Suprapubic skin (tissue), 4 donors: Measurements from ENCODE around the gene PFKFB4. TPM values are rescaled to one million over a fixed set of nuclear protein-coding genes. Genes with fewer than 3 reads are reported as not detected.

ENCODE experiments used
- DNase-seq, 2 donors: peaks; one replicate each; pipeline ENCODE4 v3.0.0-alpha.2; 2019; ENCODE audit warnings: low spot score in 2 of 2
- H3K27ac ChIP-seq: fragments of 200-600 bp; sonication (generic); one replicate; pipeline ENCODE4 v1.5.1; 2019
- H3K27me3 ChIP-seq: fragments of 200-600 bp; sonication (generic); one replicate; pipeline ENCODE4 v1.5.1; 2019
- H3K36me3 ChIP-seq: fragments of 200-600 bp; sonication (generic); one replicate; pipeline ENCODE4 v1.5.1; 2019
- H3K4me1 ChIP-seq: fragments of 200-600 bp; sonication (generic); one replicate; pipeline ENCODE4 v1.5.1; 2019
- H3K4me3 ChIP-seq: fragments of 200-600 bp; sonication (generic); one replicate; pipeline ENCODE4 v1.5.1; 2019; ENCODE audit warnings: mild to moderate bottlenecking
- H3K9me3 ChIP-seq: fragments of 200-600 bp; sonication (generic); one replicate; pipeline ENCODE4 v1.5.1; 2019
- EP300 ChIP-seq: sonication (generic); formaldehyde crosslinking; IDR thresholded peaks from one replicate; pipeline ENCODE4 v1.6.1; 2017; ENCODE audit warnings: antibody characterized with exemption
- POLR2A ChIP-seq, 2 donors: fragments of 450-650 bp; IDR thresholded peaks; one replicate each; pipeline ENCODE4 v1.6.1; 2017; ENCODE audit warnings: antibody characterized with exemption in 2 of 2, mild to moderate bottlenecking in 2 of 2, moderate library complexity in 2 of 2
- POLR2AphosphoS5 ChIP-seq, 3 donors: sonication (generic); formaldehyde crosslinking; IDR thresholded peaks; one replicate each; pipeline ENCODE4 v1.6.1; 2017; ENCODE audit warnings: antibody characterized with exemption in 3 of 3
- WGBS: methylation state at CpG from one replicate; pipeline ENCODE4 v1.1.5; 2018; 5-methylcytosine and 5-hydroxymethylcytosine counted together
- total RNA-seq, 4 donors: library from RNA; depleted of rRNA; stranded (reverse); fragments of >200 nt; gene quantifications; one replicate each; pipeline ENCODE4 v1.1.0, GENCODE V29; 2016
- TF ChIP-seq, protein P1 (sequence below), 2 donors: fragments of 200-600 bp in 1 of 2; fragments of 450-650 bp in 1 of 2; sonication (generic) in 1 of 2; IDR thresholded peaks; one replicate each; pipeline ENCODE4 v1.5.1; 2016 to 2019; ENCODE audit warnings: antibody characterized with exemption in 2 of 2, mild to moderate bottlenecking in 1 of 2, moderate library complexity in 1 of 2

The PFKFB4 gene
- total RNA-seq, 4 donors from 2014 or later, result 3.6 to 12.7 (median 8.3) TPM

DNA sequence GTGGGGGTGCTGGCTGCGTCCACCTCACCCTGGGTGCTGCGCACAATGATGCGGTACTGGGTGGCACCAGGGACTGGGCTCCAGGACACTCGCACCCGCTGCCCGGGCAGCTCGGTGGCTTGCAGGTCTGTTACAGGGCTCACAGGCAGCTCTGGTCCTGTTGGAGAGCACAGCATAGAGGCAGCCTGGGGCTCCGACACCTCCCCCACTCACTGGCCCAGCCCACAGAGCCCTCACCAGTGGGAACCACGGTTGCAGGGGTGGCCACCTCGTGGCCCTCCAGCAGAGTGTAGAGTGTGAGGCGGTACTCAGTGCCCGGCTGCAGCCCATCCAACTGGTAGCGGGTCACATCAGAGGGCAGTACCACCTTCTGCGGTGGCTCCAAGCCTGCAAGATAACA, 34.8 kb upstream of the PFKFB4 start:
- H3K9me3 ChIP-seq, result no peaks in the 10 kb centered on the region

GRCh38 chr3:48588230-48588629, 31.6 kb upstream of the PFKFB4 start:
- Histone ChIP-seq H3K36me3 (peaks cover 62% of the 10 kb centered on the region), H3K27ac (no peak overlapping the region), H3K27me3 (no peaks in the 10 kb centered on the region), H3K4me1 (peaks cover 11% of the 10 kb centered on the region), H3K4me3 (no peak overlapping the region), H3K9me3 (no peaks in the 10 kb centered on the region)
- 86% methylated on average over 15 of the region's 15 CpGs for WGBS
- TF ChIP-seq POLR2A (IDR thresholded peaks at IDR 0.05) (no peak), EP300 (no peak), POLR2AphosphoS5 (IDR thresholded peaks at IDR 0.05) (no peak)
- TF ChIP-seq, protein P1, sequence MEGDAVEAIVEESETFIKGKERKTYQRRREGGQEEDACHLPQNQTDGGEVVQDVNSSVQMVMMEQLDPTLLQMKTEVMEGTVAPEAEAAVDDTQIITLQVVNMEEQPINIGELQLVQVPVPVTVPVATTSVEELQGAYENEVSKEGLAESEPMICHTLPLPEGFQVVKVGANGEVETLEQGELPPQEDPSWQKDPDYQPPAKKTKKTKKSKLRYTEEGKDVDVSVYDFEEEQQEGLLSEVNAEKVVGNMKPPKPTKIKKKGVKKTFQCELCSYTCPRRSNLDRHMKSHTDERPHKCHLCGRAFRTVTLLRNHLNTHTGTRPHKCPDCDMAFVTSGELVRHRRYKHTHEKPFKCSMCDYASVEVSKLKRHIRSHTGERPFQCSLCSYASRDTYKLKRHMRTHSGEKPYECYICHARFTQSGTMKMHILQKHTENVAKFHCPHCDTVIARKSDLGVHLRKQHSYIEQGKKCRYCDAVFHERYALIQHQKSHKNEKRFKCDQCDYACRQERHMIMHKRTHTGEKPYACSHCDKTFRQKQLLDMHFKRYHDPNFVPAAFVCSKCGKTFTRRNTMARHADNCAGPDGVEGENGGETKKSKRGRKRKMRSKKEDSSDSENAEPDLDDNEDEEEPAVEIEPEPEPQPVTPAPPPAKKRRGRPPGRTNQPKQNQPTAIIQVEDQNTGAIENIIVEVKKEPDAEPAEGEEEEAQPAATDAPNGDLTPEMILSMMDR (IDR thresholded peaks at IDR 0.05), result no peak
- DNase-seq, result no peak

More for the DNA sequence above, 34.8 kb upstream of the PFKFB4 start:
- TF ChIP-seq POLR2AphosphoS5 (IDR thresholded peaks at IDR 0.05) (no peak), POLR2A (IDR thresholded peaks at IDR 0.05) (no peak), EP300 (no peak)
- TF ChIP-seq, protein P1 (IDR thresholded peaks at IDR 0.05), result no peak
- Histone ChIP-seq H3K27ac (no peak overlapping the region), H3K4me3 (no peak overlapping the region), H3K4me1 (peaks cover 43% of the 10 kb centered on the region), H3K36me3 (peaks cover 42% of the 10 kb centered on the region), H3K27me3 (no peaks in the 10 kb centered on the region)
- no peak for DNase-seq
- WGBS, result 97% methylated on average over 6 of the region's 14 CpGs

GRCh38 chr3:48587686-48588085, 31.1 kb upstream of the PFKFB4 start:
- WGBS, result 69% methylated on average over 2 of the region's 11 CpGs
- Histone ChIP-seq H3K4me1 (peaks cover 8% of the 10 kb centered on the region), H3K9me3 (no peaks in the 10 kb centered on the region), H3K36me3 (peaks cover 66% of the 10 kb centered on the region), H3K27ac (no peak overlapping the region), H3K27me3 (no peaks in the 10 kb centered on the region), H3K4me3 (no peak overlapping the region)
- TF ChIP-seq POLR2A (IDR thresholded peaks at IDR 0.05) (no peak), POLR2AphosphoS5 (IDR thresholded peaks at IDR 0.05) (no peak), EP300 (no peak)
- TF ChIP-seq, protein P1 (IDR thresholded peaks at IDR 0.05), result no peak
- no peak for DNase-seq

GRCh38 chr3:48585411-48585810, 28.8 kb upstream of the PFKFB4 start:
- no peak overlapping the region for H3K4me3 ChIP-seq
- H3K36me3 ChIP-seq, result peaks cover 72% of the 10 kb centered on the region
- no peak for TF ChIP-seq POLR2A (IDR thresholded peaks at IDR 0.05)
- no peak for TF ChIP-seq EP300
- no peak for TF ChIP-seq POLR2AphosphoS5 (IDR thresholded peaks at IDR 0.05)
- TF ChIP-seq, protein P1 (IDR thresholded peaks at IDR 0.05), result no peak
- H3K9me3 ChIP-seq, result no peaks in the 10 kb centered on the region
- H3K27ac ChIP-seq, result no peak overlapping the region
- DNase-seq, result no peak
- 83% methylated on average over 8 of the region's 8 CpGs for WGBS
- H3K27me3 ChIP-seq, result no peaks in the 10 kb centered on the region
- no peaks in the 10 kb centered on the region for H3K4me1 ChIP-seq

DNA sequence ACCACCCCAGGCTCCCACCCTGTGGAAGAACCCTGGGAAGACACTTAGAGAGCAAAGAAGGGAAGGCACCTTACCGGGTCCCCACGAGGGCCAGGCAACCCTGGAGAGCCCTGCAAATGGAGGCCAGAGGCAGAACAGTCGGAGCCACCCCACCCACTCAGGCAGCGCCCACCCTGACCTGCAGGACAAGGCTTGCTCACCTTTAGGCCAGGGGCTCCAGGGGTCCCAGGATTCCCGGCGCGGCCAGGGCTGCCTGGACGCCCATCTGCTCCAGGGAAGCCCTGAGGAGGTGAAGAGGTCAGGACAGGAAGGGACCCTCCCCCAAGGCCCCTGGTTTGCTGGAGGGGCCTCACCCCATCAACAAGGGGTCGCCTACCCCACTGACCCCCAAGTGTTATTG, 28.2 kb upstream of the PFKFB4 start:
- H3K27ac ChIP-seq, result no peak overlapping the region
- H3K27me3 ChIP-seq, result no peaks in the 10 kb centered on the region
- TF ChIP-seq EP300 (no peak), POLR2A (IDR thresholded peaks at IDR 0.05) (no peak)
- TF ChIP-seq, protein P1 (IDR thresholded peaks at IDR 0.05), result no peak
- H3K9me3 ChIP-seq, result no peaks in the 10 kb centered on the region
- no peak overlapping the region for H3K4me3 ChIP-seq
- H3K4me1 ChIP-seq, result no peaks in the 10 kb centered on the region
- 80% methylated on average over 1 of the region's 9 CpGs for whole genome bisulfite sequencing
- H3K36me3 ChIP-seq, result peaks cover 68% of the 10 kb centered on the region
- DNase-seq, result no peak
